ENCODE results near the gene FRMD1.

The FRMD1 gene

DNA sequence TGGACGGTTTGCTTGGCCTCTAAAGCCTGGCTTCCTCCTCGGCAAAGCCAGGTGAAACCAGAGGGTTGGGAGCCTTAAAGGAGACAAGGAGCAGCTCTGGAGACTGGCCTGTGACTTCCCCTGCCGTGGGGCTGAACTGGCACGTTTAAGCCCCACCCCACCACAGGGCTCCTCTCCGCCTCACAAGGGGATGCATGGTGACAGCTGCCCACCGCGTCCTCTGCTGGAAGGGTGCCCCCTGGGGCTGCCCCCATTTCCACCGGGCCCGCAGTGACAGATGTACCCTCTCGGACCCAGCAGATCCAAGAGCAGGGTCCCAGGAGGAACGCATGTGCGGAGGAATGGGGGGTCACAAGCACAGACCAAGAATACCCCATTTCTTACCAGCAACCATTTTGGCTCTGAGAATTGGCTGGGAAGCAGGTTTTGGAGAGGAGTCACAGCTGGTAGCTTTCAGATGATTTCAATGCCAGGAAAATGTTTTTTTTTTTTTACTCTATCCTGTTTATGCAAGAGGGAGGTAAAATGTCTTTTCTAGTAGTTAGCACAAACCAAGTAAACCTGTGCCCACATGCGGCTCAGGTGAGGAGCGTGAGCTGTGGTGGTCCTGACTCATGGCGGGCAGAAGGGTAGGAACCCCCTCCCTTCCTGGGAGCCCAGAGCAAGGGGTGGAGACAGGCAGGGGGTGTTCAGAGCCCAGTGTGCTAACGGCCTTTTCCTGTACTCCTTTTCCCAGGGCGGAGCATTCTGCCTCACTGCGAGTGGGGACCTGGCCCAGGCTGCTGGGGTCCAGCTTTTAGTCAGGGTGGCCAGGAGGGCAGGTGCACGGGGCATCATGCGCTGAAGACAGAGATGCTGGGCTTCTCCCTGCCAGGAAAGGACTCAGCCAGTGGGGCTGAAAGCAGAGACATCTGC, 33.0 kb downstream of the FRMD1 start:
- TF ChIP-seq CTCF (IDR thresholded peaks at IDR 0.05; ENCODE audit: borderline replicate concordance, control extremely low read depth, extremely low read depth, insufficient read depth, missing control alignments) = no peak
- no peak for DNase-seq (ENCODE audit: low spot score)
- in situ Hi-C loops (cut with MboI; ENCODE audit: low sequenced_read_pairs, unreplicated experiment) = no loop called here

DNA sequence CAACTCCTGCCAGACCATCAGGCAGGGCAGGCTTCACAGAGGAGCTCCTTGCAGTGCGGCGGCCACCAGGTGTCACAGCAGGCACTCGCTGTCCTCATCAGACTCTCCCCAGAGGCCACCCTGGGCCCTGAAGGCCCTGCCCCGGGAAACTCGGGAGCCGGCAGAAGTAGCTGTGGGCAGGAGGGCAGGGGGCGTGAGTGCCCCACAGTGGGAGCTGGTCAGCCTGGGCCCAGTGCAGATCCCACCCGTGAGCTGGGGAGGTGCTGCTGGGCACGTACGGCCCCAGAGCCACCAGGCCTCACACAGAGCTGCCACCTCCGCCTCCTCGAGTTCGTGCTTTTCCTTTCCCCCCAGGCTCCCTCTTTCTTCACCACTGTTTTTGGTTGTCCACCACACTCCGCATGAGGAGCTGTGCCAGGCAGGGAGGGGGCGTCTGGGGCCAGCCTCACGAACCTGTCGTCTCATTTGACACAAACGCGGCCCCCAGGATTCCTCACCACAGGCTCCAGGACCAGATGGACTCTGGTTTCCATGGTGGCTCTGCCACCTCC, 33.8 kb downstream of the FRMD1 start:
- no peak for TF ChIP-seq CTCF (IDR thresholded peaks at IDR 0.05; ENCODE audit: borderline replicate concordance, control extremely low read depth, extremely low read depth, insufficient read depth, missing control alignments)
- in situ Hi-C loops (cut with MboI; ENCODE audit: low sequenced_read_pairs, unreplicated experiment) = no loop called here
- no peak for DNase-seq (ENCODE audit: low spot score)

- no peak for DNase-seq (ENCODE audit: low spot score)
- TF ChIP-seq CTCF (IDR thresholded peaks at IDR 0.05; ENCODE audit: borderline replicate concordance, control extremely low read depth, extremely low read depth, insufficient read depth, missing control alignments) = no peak
- in situ Hi-C loops (cut with MboI; ENCODE audit: low sequenced_read_pairs, unreplicated experiment) = no loop called here
Measured at GRCh38 chr6:168044521-168045130, 34.4 kb downstream of the FRMD1 start.

DNA sequence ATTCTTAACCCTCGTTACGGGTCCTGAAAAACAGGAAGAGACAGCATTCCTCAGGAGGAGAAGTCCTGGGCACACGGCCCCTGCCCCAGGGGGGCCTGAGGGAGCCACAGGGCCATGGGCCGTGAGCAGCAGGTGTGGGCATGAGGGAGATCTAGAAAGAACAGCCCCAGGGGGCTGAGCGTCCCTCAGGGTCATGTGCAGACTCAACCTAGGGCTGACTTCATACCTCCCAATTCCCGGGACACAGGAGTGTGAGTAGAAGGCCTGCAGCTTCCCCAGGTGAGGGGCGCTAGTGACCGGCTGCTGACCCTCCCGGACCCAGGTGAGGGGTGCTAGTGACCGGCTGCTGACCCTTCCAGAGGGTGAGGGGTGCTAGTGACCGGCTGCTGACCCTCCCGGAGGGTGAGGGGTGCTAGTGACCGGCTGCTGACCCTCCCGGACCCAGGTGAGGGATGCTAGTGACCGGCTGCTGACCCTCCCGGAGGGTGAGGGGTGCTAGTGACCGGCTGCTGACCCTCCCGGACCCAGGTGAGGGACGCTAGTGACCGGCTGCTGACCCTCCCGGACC, 35.1 kb downstream of the FRMD1 start:
- DNase-seq (ENCODE audit: low spot score) = no peak
- no peak for TF ChIP-seq CTCF (IDR thresholded peaks at IDR 0.05; ENCODE audit: borderline replicate concordance, control extremely low read depth, extremely low read depth, insufficient read depth, missing control alignments)
- in situ Hi-C loops (cut with MboI; ENCODE audit: low sequenced_read_pairs, unreplicated experiment) = no loop called here

DNA sequence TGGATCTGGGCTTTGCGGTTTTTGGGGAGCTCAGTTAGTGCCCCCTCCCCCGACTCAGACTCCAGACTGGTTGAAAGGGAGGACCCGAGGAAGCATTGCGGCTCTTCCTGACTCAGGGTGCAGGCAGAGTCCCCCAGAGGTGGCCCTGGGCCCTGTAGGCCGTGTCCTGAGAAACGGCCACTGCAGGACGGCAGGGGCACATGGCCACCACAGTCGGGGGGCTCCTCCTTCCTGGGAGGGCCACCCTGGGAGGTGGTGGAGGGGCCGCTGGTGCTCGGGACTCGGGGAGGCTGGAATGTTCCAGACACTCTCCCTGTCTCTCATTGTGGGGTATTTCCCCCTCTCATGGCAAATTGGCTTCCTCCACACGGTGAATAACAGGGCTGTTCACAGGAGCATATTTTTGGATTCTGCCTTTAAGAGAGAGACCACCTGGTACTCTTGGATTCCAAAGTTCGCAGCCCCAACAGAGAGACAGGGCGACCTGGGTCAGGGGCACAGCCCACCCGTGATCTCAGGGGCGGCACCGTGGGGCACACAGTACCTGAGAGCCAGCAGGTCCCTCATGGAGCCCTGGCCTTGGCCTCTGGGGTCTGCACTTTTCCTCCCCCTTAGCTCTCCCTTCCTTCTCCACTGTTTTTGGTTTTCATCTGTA, 35.7 kb downstream of the FRMD1 start:
- no peak for DNase-seq (ENCODE audit: low spot score)
- in situ Hi-C loops (cut with MboI; ENCODE audit: low sequenced_read_pairs, unreplicated experiment) = no loop called here
- TF ChIP-seq CTCF (IDR thresholded peaks at IDR 0.05; ENCODE audit: borderline replicate concordance, control extremely low read depth, extremely low read depth, insufficient read depth, missing control alignments) = no peak
